IMR-90 (cell line): ENCODE results near the gene XYLT2. TPM values are rescaled to one million over a fixed set of nuclear protein-coding genes. Genes with fewer than 3 reads are reported as not detected.
A peak's percentile ranks its signal among the peaks of the same experiment; 100 is the strongest.

ENCODE experiments used
- ATAC-seq: fragments of 200-7000 bp; cut with Tn5 transposase; 2 replicates; pipeline ENCODE4 v1.9.1; 2020; ENCODE audit warnings: low read depth, mild to moderate bottlenecking, moderate library complexity
- BruUV-seq: library from RNA; stranded (reverse); fragments of 400-500 nt; replicated peaks from 2 replicates; lab custom pipeline; 2021; lab: Mats Ljungman, UMichigan
- CTCF ChIA-PET: fragments of 300-600 bp; formaldehyde crosslinking; extraction: SDS; loops from one replicate; lab custom pipeline; 2021; ENCODE audit warnings: antibody characterized with exemption; lab: Yijun Ruan, JAX
- POLR2A ChIA-PET: fragments of 300-600 bp; sonication (Branson Sonifier 250); formaldehyde crosslinking; loops from one replicate; lab custom pipeline; 2022; ENCODE audit warnings: antibody characterized with exemption; ENCODE audit not compliant: unreplicated experiment; lab: Charles Lee
- DNase-seq: peaks from one replicate; pipeline ENCODE4 v3.0.0; 2013
- H2AFZ ChIP-seq: replicated peaks from 2 replicates; pipeline ENCODE3; 2013; ENCODE audit warnings: low read length, mild to moderate bottlenecking; ENCODE audit not compliant: poor library complexity
- H2AK5ac ChIP-seq: 2 replicates; pipeline ENCODE4 v1.6.1; 2013; ENCODE audit warnings: low read depth, low read length, inconsistent platforms
- H2AK9ac ChIP-seq: replicated peaks from 2 replicates; pipeline ENCODE3; 2013; ENCODE audit warnings: mild to moderate bottlenecking, low read depth, low read length, moderate library complexity; ENCODE audit not compliant: poor library complexity
- H2BK120ac ChIP-seq: 2 replicates; pipeline ENCODE4 v1.6.1; 2013; ENCODE audit warnings: low read depth, low read length, inconsistent platforms
- H2BK15ac ChIP-seq: 3 replicates; pipeline ENCODE4 v1.6.1; 2013; ENCODE audit warnings: low read depth, low read length, inconsistent platforms
- H2BK20ac ChIP-seq: 2 replicates; pipeline ENCODE4 v1.6.1; 2013; ENCODE audit warnings: low read depth, mild to moderate bottlenecking, inconsistent platforms, low read length, moderate library complexity
- H2BK5ac ChIP-seq: 2 replicates; pipeline ENCODE4 v1.6.1; 2013; ENCODE audit warnings: mild to moderate bottlenecking, low read depth, low read length, inconsistent platforms; ENCODE audit not compliant: poor library complexity, severe bottlenecking
- H3K14ac ChIP-seq: replicated peaks from 2 replicates; pipeline ENCODE4 v1.6.1; 2013; ENCODE audit warnings: low read depth, low read length, inconsistent platforms
- H3K18ac ChIP-seq: 2 replicates; pipeline ENCODE4 v1.6.1; 2013; ENCODE audit warnings: low read depth, low read length, control low read depth
- H3K23ac ChIP-seq: 2 replicates; pipeline ENCODE4 v1.6.1; 2013; ENCODE audit warnings: low read depth, low read length, inconsistent platforms
- H3K27ac ChIP-seq: 2 replicates; pipeline ENCODE4 v1.5.1; 2013; ENCODE audit warnings: mild to moderate bottlenecking, control low read depth, low read length; ENCODE audit not compliant: insufficient read depth
- H3K27me3 ChIP-seq: 2 replicates; pipeline ENCODE4 v1.6.1; 2013; ENCODE audit warnings: low read length; ENCODE audit not compliant: control insufficient read depth, insufficient read depth
- H3K36me3 ChIP-seq: 2 replicates; pipeline ENCODE4 v1.6.1; 2013; ENCODE audit warnings: low read length, mixed read lengths; ENCODE audit not compliant: control insufficient read depth, insufficient read depth
- H3K4ac ChIP-seq: 2 replicates; pipeline ENCODE4 v1.6.1; 2013; ENCODE audit warnings: low read depth, low read length, inconsistent platforms
- H3K4me1 ChIP-seq: 2 replicates; pipeline ENCODE4 v1.6.1; 2013; ENCODE audit warnings: low read length, mixed read lengths; ENCODE audit not compliant: control insufficient read depth, insufficient read depth
- H3K4me2 ChIP-seq: 2 replicates; pipeline ENCODE4 v1.6.1; 2013; ENCODE audit warnings: low read depth, mild to moderate bottlenecking, control low read depth, low read length, moderate library complexity
- H3K4me3 ChIP-seq: 2 replicates; pipeline ENCODE4 v1.5.1; 2013; ENCODE audit warnings: low read depth, mild to moderate bottlenecking, control low read depth, low read length, moderate library complexity; ENCODE audit not compliant: insufficient read depth
- H3K56ac ChIP-seq: 2 replicates; pipeline ENCODE4 v1.6.1; 2013; ENCODE audit warnings: low read length, inconsistent platforms; ENCODE audit not compliant: insufficient read depth; ENCODE audit errors: extremely low read depth
- H3K79me1 ChIP-seq, 2 experiments: 2 replicates each; pipeline ENCODE4 v1.6.1; 2013; ENCODE audit warnings: low read length in 2 of 2, inconsistent platforms in 1 of 2, low read depth in 1 of 2
- H3K9ac ChIP-seq: 2 replicates; pipeline ENCODE4 v1.6.1; 2013; ENCODE audit warnings: low read depth, low read length, control low read depth
- H3K9me1 ChIP-seq: 2 replicates; pipeline ENCODE4 v1.6.1; 2013; ENCODE audit warnings: low read length, inconsistent platforms; ENCODE audit not compliant: insufficient read depth
- H3K9me3 ChIP-seq: 2 replicates; pipeline ENCODE4 v1.6.1; 2013; ENCODE audit warnings: low read length; ENCODE audit not compliant: control insufficient read depth, insufficient read depth
- H4K20me1 ChIP-seq: 2 replicates; pipeline ENCODE4 v1.6.1; 2013; ENCODE audit warnings: low read length, inconsistent platforms; ENCODE audit not compliant: insufficient read depth
- H4K5ac ChIP-seq: 2 replicates; pipeline ENCODE4 v1.6.1; 2013; ENCODE audit warnings: mild to moderate bottlenecking, low read depth, low read length, control low read depth
- H4K8ac ChIP-seq, 2 experiments: 2 replicates each; pipeline ENCODE4 v1.6.1; 2013; ENCODE audit warnings: low read depth in 2 of 2, low read length in 2 of 2, control low read depth in 1 of 2, inconsistent platforms in 1 of 2
- H4K91ac ChIP-seq: 2 replicates; pipeline ENCODE4 v1.6.1; 2013; ENCODE audit warnings: low read depth, low read length, inconsistent platforms; ENCODE audit not compliant: insufficient read depth
- BHLHE40 ChIP-seq: fragments of 150-350 bp; IDR thresholded peaks from 2 replicates; pipeline ENCODE4 v1.6.1; 2016; ENCODE audit warnings: mild to moderate bottlenecking, low read depth, low read length
- CEBPB ChIP-seq: IDR thresholded peaks from 2 replicates; pipeline ENCODE4 v1.6.1; 2012; ENCODE audit warnings: low read depth, low read length, improper control_type of control experiment
- ELK1 ChIP-seq: fragments of 150-350 bp; IDR thresholded peaks from 2 replicates; pipeline ENCODE4 v1.6.1; 2016; ENCODE audit warnings: low read depth, mild to moderate bottlenecking, low read length, moderate library complexity, borderline replicate concordance
- MAFK ChIP-seq: IDR thresholded peaks from 2 replicates; pipeline ENCODE4 v1.6.1; 2012; ENCODE audit warnings: low read depth, low read length, improper control_type of control experiment
- MAZ ChIP-seq: IDR thresholded peaks from 2 replicates; pipeline ENCODE4 v1.6.1; 2012; ENCODE audit warnings: low read depth, mild to moderate bottlenecking, low read length, improper control_type of control experiment, moderate library complexity, borderline replicate concordance
- MXI1 ChIP-seq: IDR thresholded peaks from 2 replicates; pipeline ENCODE4 v1.6.1; 2012; ENCODE audit warnings: low read depth, mild to moderate bottlenecking, low read length, moderate library complexity, borderline replicate concordance
- NFE2L2 ChIP-seq: fragments of 150-350 bp; IDR thresholded peaks from 2 replicates; pipeline ENCODE4 v1.6.1; 2016; ENCODE audit warnings: low read depth, mild to moderate bottlenecking, low read length
- POLR2A ChIP-seq: IDR thresholded peaks from 2 replicates; pipeline ENCODE4 v1.6.1; 2012; ENCODE audit warnings: mild to moderate bottlenecking, low read depth, low read length
- RCOR1 ChIP-seq: IDR thresholded peaks from 2 replicates; pipeline ENCODE4 v1.6.1; 2012; ENCODE audit warnings: mild to moderate bottlenecking, low read length, improper control_type of control experiment; ENCODE audit not compliant: insufficient replicate concordance
- SMC3 ChIP-seq: fragments of 150-350 bp; IDR thresholded peaks from 2 replicates; pipeline ENCODE4 v1.6.1; 2016; ENCODE audit warnings: low read depth, mild to moderate bottlenecking, antibody characterized with exemption, low read length, moderate library complexity
- USF2 ChIP-seq: fragments of 150-350 bp; IDR thresholded peaks from 2 replicates; pipeline ENCODE4 v1.6.1; 2017; ENCODE audit warnings: mild to moderate bottlenecking, antibody characterized with exemption, low read length, low read depth
- WGBS, 2 experiments: methylation state at CpG; one replicate each; pipeline versions ENCODE4 v1.1.5 to v1.1.7; 2013; ENCODE audit warnings: missing lambda C conversion rate in 2 of 2; ENCODE audit not compliant: insufficient read length in 1 of 2; ENCODE audit errors: extremely low coverage in 2 of 2; 5-methylcytosine and 5-hydroxymethylcytosine counted together
- dilution Hi-C: fragments of 300-500 bp; cut with HindIII; formaldehyde crosslinking; loops from one replicate; pipeline ENCODE4 v1.14.3; 2018; ENCODE audit warnings: low sequenced_read_pairs; ENCODE audit not compliant: unreplicated experiment
- in situ Hi-C: fragments of 300-500 bp; cut with MboI; formaldehyde crosslinking; loops from 3 replicates; pipeline ENCODE4 v1.14.3; 2019; ENCODE audit warnings: low sequenced_read_pairs, inconsistent platforms, mixed read lengths
- intact Hi-C: fragments of 100-400 bp; cut with micrococcal nuclease; formaldehyde crosslinking; loops from 2 replicates; pipeline ENCODE4 v1.10.0; 2022
- polyA plus RNA-seq, 3 experiments: library from polyadenylated mRNA; depleted of rRNA; stranded (reverse); fragments of >200 nt; gene quantifications; 2 replicates each; pipeline ENCODE4 v1.2.3, GENCODE V29; 2012; ENCODE audit warnings: low replicate concordance in 1 of 3
- total RNA-seq: library from RNA; depleted of rRNA; stranded (reverse); fragments of >200 nt; gene quantifications from 2 replicates; pipeline ENCODE4 v1.2.3, GENCODE V29; 2012

Gene XYLT2
- total and polyA plus RNA-seq, 2 of the 4 experiments (the other 2 are of a cell fraction) = 27.7 to 31.9 TPM

- H2AFZ ChIP-seq = peak overlapping the region; percentile 46
- ATAC-seq = no peak
- H3K4me3 ChIP-seq = no peak overlapping the region
- ChIA-PET CTCF (no interaction called here), POLR2A (no interaction called here)
- H4K5ac ChIP-seq = no peak overlapping the region
- peaks cover 8% of the 10 kb centered on the region; the same call in 1 of the 2 replicates for H3K9me1 ChIP-seq
- no peak overlapping the region for H3K18ac ChIP-seq
- peaks cover 5 to 25% of the 10 kb centered on the region in 2 experiments; a peak in 2 of 4 replicates for H3K79me1 ChIP-seq
- intact Hi-C loops = no loop called here
- no peak overlapping the region for H3K4ac ChIP-seq
- no peaks in the 10 kb centered on the region for H3K27me3 ChIP-seq
- H3K4me1 ChIP-seq = no peaks in the 10 kb centered on the region
- no peak overlapping the region for H3K14ac ChIP-seq
- no peak overlapping the region for H2AK9ac ChIP-seq
- DNase-seq = no peak
- H3K56ac ChIP-seq = no peak overlapping the region
- no peak overlapping the region for H2BK20ac ChIP-seq
- H2AK5ac ChIP-seq = no peak overlapping the region
- H3K27ac ChIP-seq = no peak overlapping the region
- H4K8ac ChIP-seq = no peak overlapping the region
- dilution Hi-C loops = no loop called here
- no peak for TF ChIP-seq MAFK
- no peak for TF ChIP-seq USF2
- TF ChIP-seq POLR2A = no peak
- TF ChIP-seq BHLHE40 = no peak
- TF ChIP-seq SMC3 = no peak
- TF ChIP-seq RCOR1 = no peak
- TF ChIP-seq NFE2L2 = no peak
- no peak for TF ChIP-seq MAZ
- no peak for TF ChIP-seq CEBPB
- TF ChIP-seq ELK1 = no peak
- no peak for TF ChIP-seq MXI1
- peaks cover 68% of the 10 kb centered on the region for H3K36me3 ChIP-seq
- TSS peak; percentile 32 for BruUV-seq
- no peak overlapping the region for H3K23ac ChIP-seq
- H4K91ac ChIP-seq = no peak overlapping the region
- H4K20me1 ChIP-seq = peaks cover 15% of the 10 kb centered on the region
- in situ Hi-C loops = no loop called here
- no peak overlapping the region for H2BK120ac ChIP-seq
- no peak overlapping the region for H3K4me2 ChIP-seq
- H3K9me3 ChIP-seq = no peaks in the 10 kb centered on the region
- WGBS, 2 experiments = 84% methylated on average over 9 of the region's 20 CpGs; no CpG with 5 or more reads in 1 of the 2 experiments
- no peak overlapping the region for H2BK5ac ChIP-seq
- no peak overlapping the region for H2BK15ac ChIP-seq
- H3K9ac ChIP-seq = no peak overlapping the region
Observed at GRCh38 chr17:50355701-50356341, 9.9 kb downstream of the XYLT2 start.
